ENCODE data around the gene FARS2. TPM values are rescaled to one million over a fixed set of nuclear protein-coding genes. Genes with fewer than 3 reads are reported as not detected.

The FARS2 gene
- total and polyA plus RNA-seq, 12 donors = 7.6 to 22.4 (median 20.8) TPM

DNA sequence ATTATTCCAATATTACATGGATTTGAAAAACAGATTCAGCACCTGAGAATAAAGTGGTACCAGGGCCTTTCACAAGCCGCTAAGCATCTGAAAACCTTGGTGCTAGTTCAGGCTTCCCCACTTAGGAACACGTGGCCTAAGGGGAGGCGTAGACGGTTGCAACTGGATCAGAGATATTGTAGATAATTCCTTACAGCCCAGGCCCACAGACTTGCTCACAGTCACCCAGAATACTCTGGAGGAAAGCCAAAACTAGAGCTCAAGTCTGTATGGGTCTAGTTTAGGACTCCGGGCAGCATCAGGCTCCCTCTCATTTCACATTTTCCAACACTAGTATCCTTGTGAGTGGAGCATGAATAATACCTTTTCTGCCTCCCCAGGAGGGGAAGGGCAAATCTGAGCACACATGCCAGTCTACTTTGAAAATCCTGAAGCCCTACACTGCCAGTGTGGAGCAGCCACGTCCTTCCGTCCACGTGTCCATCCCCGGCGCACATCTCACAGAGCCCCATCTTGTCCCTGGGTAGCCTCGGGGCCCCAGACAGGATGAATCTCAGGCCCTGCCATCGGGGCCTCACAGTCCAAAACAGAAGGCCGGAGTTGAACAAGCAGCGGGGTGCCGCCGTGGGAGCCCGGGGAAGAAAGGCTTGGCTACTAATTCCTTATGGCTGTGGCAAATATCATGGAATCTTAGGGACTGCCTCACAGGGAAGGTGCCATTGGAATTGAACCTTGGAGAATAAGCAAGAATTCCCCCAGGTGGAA, 446.1 kb downstream of the FARS2 start:
- TF ChIP-seq, protein P1, sequence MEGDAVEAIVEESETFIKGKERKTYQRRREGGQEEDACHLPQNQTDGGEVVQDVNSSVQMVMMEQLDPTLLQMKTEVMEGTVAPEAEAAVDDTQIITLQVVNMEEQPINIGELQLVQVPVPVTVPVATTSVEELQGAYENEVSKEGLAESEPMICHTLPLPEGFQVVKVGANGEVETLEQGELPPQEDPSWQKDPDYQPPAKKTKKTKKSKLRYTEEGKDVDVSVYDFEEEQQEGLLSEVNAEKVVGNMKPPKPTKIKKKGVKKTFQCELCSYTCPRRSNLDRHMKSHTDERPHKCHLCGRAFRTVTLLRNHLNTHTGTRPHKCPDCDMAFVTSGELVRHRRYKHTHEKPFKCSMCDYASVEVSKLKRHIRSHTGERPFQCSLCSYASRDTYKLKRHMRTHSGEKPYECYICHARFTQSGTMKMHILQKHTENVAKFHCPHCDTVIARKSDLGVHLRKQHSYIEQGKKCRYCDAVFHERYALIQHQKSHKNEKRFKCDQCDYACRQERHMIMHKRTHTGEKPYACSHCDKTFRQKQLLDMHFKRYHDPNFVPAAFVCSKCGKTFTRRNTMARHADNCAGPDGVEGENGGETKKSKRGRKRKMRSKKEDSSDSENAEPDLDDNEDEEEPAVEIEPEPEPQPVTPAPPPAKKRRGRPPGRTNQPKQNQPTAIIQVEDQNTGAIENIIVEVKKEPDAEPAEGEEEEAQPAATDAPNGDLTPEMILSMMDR (IDR thresholded peaks at IDR 0.05) = no peak
- no peak overlapping the region for H3K4me3 ChIP-seq
- no peaks in the 10 kb centered on the region for H3K27me3 ChIP-seq
- DNase-seq = no peak
- ATAC-seq = no peak
- H3K27ac ChIP-seq = no peak overlapping the region
- WGBS, 2 donors = 93 to 97% methylated on average over 17 of the region's 17 CpGs
- H3K9me3 ChIP-seq = no peaks in the 10 kb centered on the region
- H3K36me3 ChIP-seq = no peaks in the 10 kb centered on the region
- H3K4me1 ChIP-seq = peaks cover 0 to 2% (median 0%) of the 10 kb centered on the region in 9 donors
- intact Hi-C loops (cut with DNase I) = no loop called here

DNA sequence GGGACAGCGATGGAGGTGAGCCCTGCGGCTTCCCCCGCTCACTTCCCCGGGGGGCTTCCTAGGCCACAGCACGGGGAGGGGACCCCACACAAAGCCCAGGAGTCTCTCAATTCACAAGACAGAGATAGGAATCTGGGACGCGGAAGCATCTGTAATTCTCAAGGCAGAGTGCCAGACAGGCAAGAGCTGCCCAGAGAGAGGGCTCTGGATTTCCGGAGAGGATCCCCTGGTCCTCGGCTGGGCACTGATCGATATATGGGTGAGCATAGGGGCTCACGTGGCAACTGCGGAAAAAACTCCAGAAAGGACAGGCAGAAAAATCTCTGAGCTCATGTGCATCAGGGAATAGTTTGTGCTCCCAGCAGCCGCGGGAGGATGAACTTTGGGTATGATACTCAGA, 449.2 kb downstream of the FARS2 start:
- H3K4me1 ChIP-seq = no peaks in the 10 kb centered on the region
- ATAC-seq (no peak), DNase-seq (no peak)
- H3K4me3 ChIP-seq = no peak overlapping the region
- no peaks in the 10 kb centered on the region for H3K27me3 ChIP-seq
- H3K36me3 ChIP-seq = no peaks in the 10 kb centered on the region
- WGBS, 2 donors = 88 to 89% methylated on average over 14 of the region's 14 CpGs
- no peak overlapping the region for H3K27ac ChIP-seq
- TF ChIP-seq, protein P1 (IDR thresholded peaks at IDR 0.05) = no peak
- H3K9me3 ChIP-seq = peaks cover 0 to 12% (median 0%) of the 10 kb centered on the region in 11 donors
- intact Hi-C loops (cut with DNase I) = no loop called here

DNA sequence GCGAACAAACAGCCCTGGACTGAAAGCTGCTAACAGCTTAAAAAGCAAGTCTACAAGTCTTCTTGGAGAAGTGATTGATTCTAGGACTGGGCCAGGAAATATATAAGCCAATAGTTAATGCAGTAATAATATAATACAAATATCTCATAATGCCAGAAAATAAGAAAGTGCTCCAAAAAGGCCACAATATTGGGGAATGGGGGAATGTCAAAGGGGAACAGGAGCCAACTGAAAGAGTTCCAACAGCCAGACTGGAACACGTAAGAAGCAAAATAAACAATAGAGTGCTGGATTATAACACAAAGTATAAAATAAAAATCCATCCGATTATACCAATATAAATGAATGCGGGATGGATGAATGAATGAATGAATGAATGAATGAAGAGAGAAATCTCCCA, 449.6 kb downstream of the FARS2 start:
- Histone ChIP-seq H3K27me3 (no peaks in the 10 kb centered on the region), H3K9me3 (peaks cover 0 to 16% (median 0%) of the 10 kb centered on the region in 11 donors), H3K4me1 (no peaks in the 10 kb centered on the region), H3K36me3 (no peaks in the 10 kb centered on the region), H3K4me3 (no peak overlapping the region), H3K27ac (no peak overlapping the region)
- no peak for ATAC-seq
- intact Hi-C loops (cut with DNase I) = no loop called here
- WGBS, 2 donors = 92 to 99% methylated on average over 4 of the region's 4 CpGs
- TF ChIP-seq, protein P1 (IDR thresholded peaks at IDR 0.05) = no peak
- DNase-seq = no peak

DNA sequence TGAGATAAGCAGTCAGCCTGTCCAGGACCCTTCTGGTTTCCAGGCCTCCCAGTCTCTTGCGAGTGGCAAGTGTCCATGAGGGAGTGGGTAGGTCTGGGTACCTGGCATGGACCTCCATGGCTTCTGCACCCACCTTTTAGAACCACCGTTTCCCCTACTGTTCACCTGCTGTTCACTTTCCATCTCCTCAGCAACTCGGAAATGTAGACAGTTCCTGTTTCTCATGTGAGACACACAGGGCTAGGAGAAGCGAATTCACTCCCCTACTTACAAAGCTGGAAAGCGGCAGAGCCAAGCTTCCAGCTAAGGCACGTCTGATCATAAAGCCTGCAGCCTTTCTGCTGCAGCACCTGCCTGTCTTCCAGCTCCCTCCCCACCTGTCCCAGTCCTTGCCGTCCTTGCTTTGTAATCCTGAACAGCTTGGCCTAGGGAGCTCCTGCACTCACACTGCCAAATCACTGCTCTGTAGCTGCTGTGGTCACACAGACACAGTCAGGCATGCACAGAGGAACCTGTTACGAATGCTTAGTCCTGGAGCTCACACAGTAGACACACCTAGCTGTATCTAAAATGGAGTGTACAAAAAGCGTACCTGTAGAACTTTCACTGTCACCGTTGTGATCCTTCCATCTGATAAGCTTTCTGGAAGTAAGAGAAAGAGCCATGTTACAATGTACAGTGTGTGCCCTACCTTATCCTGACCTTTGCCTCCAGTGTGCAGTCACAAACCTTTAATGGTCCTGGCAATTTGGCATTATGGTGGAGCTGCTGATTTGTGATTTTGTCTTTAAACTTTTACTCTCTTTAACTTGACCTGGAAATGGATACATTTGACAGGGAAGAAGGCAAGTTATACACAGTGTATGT, 451.3 kb downstream of the FARS2 start:
- DNase-seq (no peak), ATAC-seq (no peak)
- H3K36me3 ChIP-seq = no peaks in the 10 kb centered on the region
- H3K4me1 ChIP-seq = no peaks in the 10 kb centered on the region
- TF ChIP-seq, protein P1 (IDR thresholded peaks at IDR 0.05) = no peak
- H3K9me3 ChIP-seq = peaks cover 0 to 31% (median 0%) of the 10 kb centered on the region in 11 donors
- WGBS, 2 donors = 79 to 82% methylated on average over 10 of the region's 10 CpGs
- H3K27me3 ChIP-seq = no peaks in the 10 kb centered on the region
- H3K27ac ChIP-seq = no peak overlapping the region
- no peak overlapping the region for H3K4me3 ChIP-seq
- intact Hi-C loops (cut with DNase I) = no loop called here

Measured in heart right ventricle (tissue), 16 donors.